ENCODE measurements around the gene HOXA3. TPM values are rescaled to one million over a fixed set of nuclear protein-coding genes. Genes with fewer than 3 reads are reported as not detected.

HOXA3 gene
- total RNA-seq, 1 experiment from 2014 or later: not detected

DNA sequence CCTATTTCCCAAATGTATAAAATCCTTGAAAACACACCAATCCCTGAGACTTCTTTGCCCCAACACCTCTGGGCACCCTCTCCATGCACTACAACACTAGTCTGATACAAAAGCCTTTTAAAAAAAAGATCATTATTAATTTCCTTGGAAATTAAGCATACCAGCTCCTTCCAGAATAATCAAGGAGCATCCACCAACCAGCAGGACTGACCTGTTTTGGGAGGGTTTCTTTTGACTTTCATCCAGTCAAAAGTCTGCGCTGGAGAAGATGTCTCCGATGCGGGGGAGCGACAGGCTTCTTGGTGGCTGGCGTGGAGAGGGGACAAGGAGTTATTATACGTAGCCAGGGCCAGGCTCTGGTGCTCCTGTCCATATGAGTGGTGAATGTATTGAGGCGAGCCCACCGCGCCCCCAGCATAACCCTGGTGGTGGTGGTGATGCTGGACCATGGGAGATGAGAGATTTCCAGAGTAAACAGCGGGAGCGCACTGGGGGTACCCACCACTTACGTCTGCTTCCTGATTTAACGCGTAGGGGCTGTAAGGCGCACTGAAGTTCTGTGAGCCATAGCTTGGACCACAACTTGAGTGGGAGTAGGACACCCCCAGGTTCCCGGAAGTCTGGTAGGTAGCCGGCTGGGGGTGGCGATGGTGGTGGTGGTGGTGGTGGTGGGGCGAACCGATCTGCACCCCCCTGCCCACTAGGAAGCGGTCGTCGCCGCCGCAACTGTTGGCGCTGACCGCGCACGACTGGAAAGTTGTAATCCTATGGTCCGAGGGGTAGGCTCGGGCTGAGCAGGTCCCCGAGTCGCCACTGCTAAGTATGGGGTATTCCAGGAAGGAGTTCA is 57.1 kb downstream of the HOXA3 start:
- H3K27ac Mint-ChIP-seq: no peak overlapping the region; a peak in 1 of 7 replicates
- H3K23me2 ChIP-seq (ENCODE audit: insufficient read length, low read depth, low read length, poor library complexity, severe bottlenecking): peaks cover 7% of the 10 kb centered on the region
- no peak overlapping the region for H3K56ac ChIP-seq (ENCODE audit: insufficient read length, low read depth, low read length)
- no peaks in the 10 kb centered on the region for H3K79me2 ChIP-seq (ENCODE audit: insufficient read depth, low read length)
- no peak overlapping the region for H4K8ac ChIP-seq (replicated peaks; ENCODE audit: insufficient read length, low read depth, low read length)
- TF ChIP-seq, protein P1, sequence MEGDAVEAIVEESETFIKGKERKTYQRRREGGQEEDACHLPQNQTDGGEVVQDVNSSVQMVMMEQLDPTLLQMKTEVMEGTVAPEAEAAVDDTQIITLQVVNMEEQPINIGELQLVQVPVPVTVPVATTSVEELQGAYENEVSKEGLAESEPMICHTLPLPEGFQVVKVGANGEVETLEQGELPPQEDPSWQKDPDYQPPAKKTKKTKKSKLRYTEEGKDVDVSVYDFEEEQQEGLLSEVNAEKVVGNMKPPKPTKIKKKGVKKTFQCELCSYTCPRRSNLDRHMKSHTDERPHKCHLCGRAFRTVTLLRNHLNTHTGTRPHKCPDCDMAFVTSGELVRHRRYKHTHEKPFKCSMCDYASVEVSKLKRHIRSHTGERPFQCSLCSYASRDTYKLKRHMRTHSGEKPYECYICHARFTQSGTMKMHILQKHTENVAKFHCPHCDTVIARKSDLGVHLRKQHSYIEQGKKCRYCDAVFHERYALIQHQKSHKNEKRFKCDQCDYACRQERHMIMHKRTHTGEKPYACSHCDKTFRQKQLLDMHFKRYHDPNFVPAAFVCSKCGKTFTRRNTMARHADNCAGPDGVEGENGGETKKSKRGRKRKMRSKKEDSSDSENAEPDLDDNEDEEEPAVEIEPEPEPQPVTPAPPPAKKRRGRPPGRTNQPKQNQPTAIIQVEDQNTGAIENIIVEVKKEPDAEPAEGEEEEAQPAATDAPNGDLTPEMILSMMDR (conservative IDR thresholded peaks at IDR 0.05): no peak
- no peak overlapping the region for H2BK12ac ChIP-seq (ENCODE audit: insufficient read length, low read depth, low read length)
- peak overlapping the region; percentile 28 for H3K4me2 ChIP-seq (ENCODE audit: insufficient read depth, insufficient read length, low read length)
- H3K4me3 Mint-ChIP-seq: peak overlapping the region; percentile 61 to 86
- no peak overlapping the region for H3K14ac ChIP-seq (ENCODE audit: insufficient read depth, low read length)
- no CpG with 5 or more reads among the region's 33 CpGs for WGBS (ENCODE audit: extremely low coverage, insufficient read length, low lambda C conversion rate)
- H2BK120ac ChIP-seq (ENCODE audit: low read depth, low read length, poor library complexity, severe bottlenecking): no peak overlapping the region
- no peaks in the 10 kb centered on the region for H3K9me3 ChIP-seq (ENCODE audit: control insufficient read depth, low read depth, low read length)
- no peak overlapping the region for H3K23ac ChIP-seq (ENCODE audit: insufficient read length, low read depth, low read length)
- no peak overlapping the region for H3K9ac ChIP-seq (ENCODE audit: extremely low read depth, insufficient read length, low read length)
- peaks cover 100% of the 10 kb centered on the region for H3K27me3 Mint-ChIP-seq (ENCODE audit: low read depth)
- no peak overlapping the region for H4K91ac ChIP-seq (ENCODE audit: insufficient read length, low read depth, low read length)
- H4K5ac ChIP-seq (ENCODE audit: insufficient read length, low read depth, low read length): no peak overlapping the region
- H3K27me3 ChIP-seq (ENCODE audit: insufficient read depth, low read length): peaks cover 88% of the 10 kb centered on the region
- H2AFZ ChIP-seq (ENCODE audit: low read length): no peak overlapping the region
- H3K79me1 ChIP-seq (ENCODE audit: insufficient read depth, low read depth, low read length, poor library complexity, severe bottlenecking): no peaks in the 10 kb centered on the region
- DNase-seq: no peak
- H3K27ac ChIP-seq (ENCODE audit: insufficient read length, low read depth, low read length): no peak overlapping the region
- no peaks in the 10 kb centered on the region for H3K36me3 Mint-ChIP-seq (ENCODE audit: insufficient read depth in 1 of 3, low read depth in 3 of 3)
- no peak overlapping the region for H3T11ph ChIP-seq (ENCODE audit: low read length)
- no peak overlapping the region for H2BK20ac ChIP-seq (ENCODE audit: low read depth, low read length, poor library complexity, severe bottlenecking)
- H3K4me1 ChIP-seq (ENCODE audit: insufficient read depth, low read length): peaks cover 5% of the 10 kb centered on the region; the same call in 1 of the 2 replicates
- peaks cover 47 to 60% of the 10 kb centered on the region in 2 experiments for H3K4me1 Mint-ChIP-seq
- no peak overlapping the region for H2BK15ac ChIP-seq (ENCODE audit: low read depth, low read length)
- H4K20me1 ChIP-seq (ENCODE audit: control insufficient read depth, insufficient read depth, insufficient read length): peaks cover 2% of the 10 kb centered on the region
- H2AK5ac ChIP-seq (ENCODE audit: insufficient read length, low read length): no peak overlapping the region
- no peak overlapping the region for H2BK5ac ChIP-seq (ENCODE audit: insufficient read length, low read length)
- H3K4ac ChIP-seq (ENCODE audit: low read depth, low read length): no peak overlapping the region
- H3K9me3 Mint-ChIP-seq: peaks cover 2 to 31% of the 10 kb centered on the region in 2 experiments; a peak in 4 of 5 replicates
- no peak overlapping the region for H3K18ac ChIP-seq (ENCODE audit: insufficient read length, low read depth, low read length)

Measured in H9 (cell line).